Transverse colon (tissue), 4 donors: ENCODE results near the gene NBEAL1.
"Not testable (repeated sequence)": the region's sequence is repeated elsewhere in the genome, so short reads cannot be mapped to it uniquely, and the experiment has no call there.

Source experiments
- POLR2AphosphoS5 ChIP-seq, 3 donors: sonication (generic); formaldehyde crosslinking; IDR thresholded peaks; one replicate each; pipeline ENCODE4 v1.6.1; 2016; ENCODE audit warnings: antibody characterized with exemption in 3 of 3
- TF ChIP-seq, protein P1 (sequence below), 5 experiments: fragments of 200-600 bp in 3 of 5; fragments of 450-650 bp in 2 of 5; sonication (generic) in 3 of 5; IDR thresholded peaks; 1 replicate in 2 of 5; 2 replicates in 3 of 5; pipeline ENCODE4 v1.5.1; 2016 to 2017; ENCODE audit warnings: antibody characterized with exemption in 5 of 5, inconsistent platforms in 3 of 5, mild to moderate bottlenecking in 2 of 5, moderate library complexity in 1 of 5

GRCh38 chr2:203039211-203039610 is 24.5 kb downstream of the NBEAL1 start:
- TF ChIP-seq, protein P1, sequence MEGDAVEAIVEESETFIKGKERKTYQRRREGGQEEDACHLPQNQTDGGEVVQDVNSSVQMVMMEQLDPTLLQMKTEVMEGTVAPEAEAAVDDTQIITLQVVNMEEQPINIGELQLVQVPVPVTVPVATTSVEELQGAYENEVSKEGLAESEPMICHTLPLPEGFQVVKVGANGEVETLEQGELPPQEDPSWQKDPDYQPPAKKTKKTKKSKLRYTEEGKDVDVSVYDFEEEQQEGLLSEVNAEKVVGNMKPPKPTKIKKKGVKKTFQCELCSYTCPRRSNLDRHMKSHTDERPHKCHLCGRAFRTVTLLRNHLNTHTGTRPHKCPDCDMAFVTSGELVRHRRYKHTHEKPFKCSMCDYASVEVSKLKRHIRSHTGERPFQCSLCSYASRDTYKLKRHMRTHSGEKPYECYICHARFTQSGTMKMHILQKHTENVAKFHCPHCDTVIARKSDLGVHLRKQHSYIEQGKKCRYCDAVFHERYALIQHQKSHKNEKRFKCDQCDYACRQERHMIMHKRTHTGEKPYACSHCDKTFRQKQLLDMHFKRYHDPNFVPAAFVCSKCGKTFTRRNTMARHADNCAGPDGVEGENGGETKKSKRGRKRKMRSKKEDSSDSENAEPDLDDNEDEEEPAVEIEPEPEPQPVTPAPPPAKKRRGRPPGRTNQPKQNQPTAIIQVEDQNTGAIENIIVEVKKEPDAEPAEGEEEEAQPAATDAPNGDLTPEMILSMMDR (IDR thresholded peaks at IDR 0.05) = not testable (repeated sequence)
- TF ChIP-seq POLR2AphosphoS5 (IDR thresholded peaks at IDR 0.05) = not testable (repeated sequence)
